Kidney epithelial cell (primary cell): ENCODE measurements around the gene SYPL1. TPM values are rescaled to one million over a fixed set of nuclear protein-coding genes. Genes with fewer than 3 reads are reported as not detected.

Experiments
- DNase-seq: peaks from one replicate; pipeline ENCODE4 v3.0.0-alpha.2; 2010; ENCODE audit warnings: low read depth
- H3K27me3 ChIP-seq: 2 replicates; pipeline ENCODE4 v1.6.0; 2011; ENCODE audit warnings: low read length; ENCODE audit not compliant: control insufficient read depth, insufficient read depth
- H3K36me3 ChIP-seq: 2 replicates; pipeline ENCODE4 v1.5.1; 2011; ENCODE audit warnings: low read length; ENCODE audit not compliant: control insufficient read depth, insufficient read depth
- H3K4me3 ChIP-seq: 2 replicates; pipeline ENCODE4 v1.5.1; 2011; ENCODE audit warnings: low read depth, mild to moderate bottlenecking, control low read depth, low read length
- CTCF ChIP-seq: IDR thresholded peaks from 2 replicates; pipeline ENCODE4 v1.5.1; 2011; ENCODE audit warnings: mild to moderate bottlenecking, moderate library complexity, low read length, control low read depth, inconsistent platforms; ENCODE audit not compliant: insufficient read depth, poor library complexity, severe bottlenecking
- total RNA-seq: library from RNA; depleted of rRNA; stranded (reverse); fragments of >200 nt; gene quantifications from 2 replicates; pipeline ENCODE4 v1.2.3, GENCODE V29; 2015

Gene SYPL1
- total RNA-seq, 1 donor from 2014 or later, result 69.0 TPM

GRCh38 chr7:106134241-106134640 lies 22.1 kb upstream of the SYPL1 start:
- no peak overlapping the region for H3K4me3 ChIP-seq
- TF ChIP-seq CTCF, result no peak
- no peaks in the 10 kb centered on the region for H3K36me3 ChIP-seq
- no peaks in the 10 kb centered on the region for H3K27me3 ChIP-seq
- DNase-seq, result no peak

- no peak for TF ChIP-seq CTCF
- DNase-seq, result no peak
- Histone ChIP-seq H3K4me3 (no peak overlapping the region), H3K36me3 (no peaks in the 10 kb centered on the region), H3K27me3 (no peaks in the 10 kb centered on the region)
These were observed 17.2 kb upstream of the SYPL1 start for GRCh38 chr7:106129291-106129690.

GRCh38 chr7:106128836-106129235 lies 16.7 kb upstream of the SYPL1 start:
- no peak overlapping the region for H3K4me3 ChIP-seq
- no peak for DNase-seq
- H3K36me3 ChIP-seq, result no peaks in the 10 kb centered on the region
- no peak for TF ChIP-seq CTCF
- H3K27me3 ChIP-seq, result no peaks in the 10 kb centered on the region

GRCh38 chr7:106127984-106128780 lies 16.1 kb upstream of the SYPL1 start:
- Histone ChIP-seq H3K27me3 (no peaks in the 10 kb centered on the region), H3K4me3 (no peak overlapping the region), H3K36me3 (no peaks in the 10 kb centered on the region)
- no peak for DNase-seq
- no peak for TF ChIP-seq CTCF

GRCh38 chr7:106126170-106126938 lies 14.2 kb upstream of the SYPL1 start:
- no peak for DNase-seq

More at GRCh38 chr7:106126170-106126938, 14.2 kb upstream of the SYPL1 start:
- Histone ChIP-seq H3K27me3 (no peaks in the 10 kb centered on the region), H3K4me3 (no peak overlapping the region), H3K36me3 (no peaks in the 10 kb centered on the region)
- no peak for TF ChIP-seq CTCF
